ENCODE results near the gene NLK. TPM values are rescaled to one million over a fixed set of nuclear protein-coding genes. Genes with fewer than 3 reads are reported as not detected.
A peak's percentile ranks its signal among the peaks of the same experiment; 100 is the strongest.

NLK gene
- total and polyA plus RNA-seq, 8 donors = 9.8 to 16.7 (median 13.5) TPM

DNA sequence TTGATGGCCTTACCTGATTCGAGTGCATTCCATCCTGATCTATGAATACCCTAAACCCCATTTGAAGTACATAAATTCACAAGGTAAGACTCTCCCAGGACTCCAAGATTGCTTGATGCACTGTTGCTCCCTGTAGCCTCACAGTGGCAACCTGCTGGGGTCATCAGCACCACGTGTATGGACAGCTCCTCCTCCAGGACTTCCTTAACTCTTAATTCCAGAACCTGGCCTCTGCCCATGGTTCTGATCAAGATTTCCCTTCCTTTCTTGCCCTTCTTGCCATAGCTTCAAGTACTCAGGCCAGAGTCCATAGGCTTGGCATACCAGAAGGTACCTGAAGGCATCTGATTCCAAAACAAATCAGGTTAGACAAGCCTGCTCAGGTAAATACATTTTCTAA lies 34.0 kb upstream of the NLK start:
- TF ChIP-seq, protein P1, sequence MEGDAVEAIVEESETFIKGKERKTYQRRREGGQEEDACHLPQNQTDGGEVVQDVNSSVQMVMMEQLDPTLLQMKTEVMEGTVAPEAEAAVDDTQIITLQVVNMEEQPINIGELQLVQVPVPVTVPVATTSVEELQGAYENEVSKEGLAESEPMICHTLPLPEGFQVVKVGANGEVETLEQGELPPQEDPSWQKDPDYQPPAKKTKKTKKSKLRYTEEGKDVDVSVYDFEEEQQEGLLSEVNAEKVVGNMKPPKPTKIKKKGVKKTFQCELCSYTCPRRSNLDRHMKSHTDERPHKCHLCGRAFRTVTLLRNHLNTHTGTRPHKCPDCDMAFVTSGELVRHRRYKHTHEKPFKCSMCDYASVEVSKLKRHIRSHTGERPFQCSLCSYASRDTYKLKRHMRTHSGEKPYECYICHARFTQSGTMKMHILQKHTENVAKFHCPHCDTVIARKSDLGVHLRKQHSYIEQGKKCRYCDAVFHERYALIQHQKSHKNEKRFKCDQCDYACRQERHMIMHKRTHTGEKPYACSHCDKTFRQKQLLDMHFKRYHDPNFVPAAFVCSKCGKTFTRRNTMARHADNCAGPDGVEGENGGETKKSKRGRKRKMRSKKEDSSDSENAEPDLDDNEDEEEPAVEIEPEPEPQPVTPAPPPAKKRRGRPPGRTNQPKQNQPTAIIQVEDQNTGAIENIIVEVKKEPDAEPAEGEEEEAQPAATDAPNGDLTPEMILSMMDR (IDR thresholded peaks at IDR 0.05) = no peak
- DNase-seq (peak; percentile 50 to 66 (median 61)), FAIRE-seq (no peak), ATAC-seq (peak; percentile 83 to 99 (median 90))
- Histone ChIP-seq H3K27ac (no peak overlapping the region), H3K4me3 (no peak overlapping the region), H3K36me3 (no peaks in the 10 kb centered on the region), H3K9me3 (no peaks in the 10 kb centered on the region), H3K4me1 (no peaks in the 10 kb centered on the region), H3K27me3 (no peaks in the 10 kb centered on the region)
- 6 to 7% methylated on average over 2 of the region's 2 CpGs for WGBS, 2 donors
- intact Hi-C loops (cut with DNase I) = no loop called here

DNA sequence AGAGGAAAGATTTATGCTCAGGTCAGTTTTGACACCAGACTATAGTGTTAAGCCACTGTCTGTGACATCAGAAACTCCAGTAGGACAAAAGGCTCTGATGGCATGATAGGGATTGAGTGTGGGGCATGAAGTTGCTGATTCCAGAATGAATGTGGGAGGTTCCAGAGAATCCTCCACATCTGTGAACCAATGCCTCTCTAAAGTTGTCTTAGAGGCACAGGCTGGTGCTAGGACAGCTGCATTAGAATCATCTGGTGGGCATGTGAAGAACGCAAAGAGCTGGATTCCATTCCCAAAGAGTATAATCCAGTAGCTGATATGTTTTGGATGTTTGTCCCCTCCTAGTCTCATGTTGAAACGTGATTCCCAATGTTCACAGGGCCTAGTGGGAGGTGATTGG lies 32.1 kb upstream of the NLK start:
- no peaks in the 10 kb centered on the region for H3K4me1 ChIP-seq
- intact Hi-C loops (cut with DNase I) = loop anchor here in 1 of 3 donors (10.0 kb wide), 1 partner anchor 66 kb away; no protein-coding TSS in a partner anchor
- DNase-seq (no peak), ATAC-seq (no peak), FAIRE-seq (no peak)
- H3K27ac ChIP-seq = no peak overlapping the region
- H3K4me3 ChIP-seq = no peak overlapping the region
- 59 to 71% methylated on average over 2 of the region's 2 CpGs for WGBS, 2 donors
- no peaks in the 10 kb centered on the region for H3K27me3 ChIP-seq
- TF ChIP-seq, protein P1 (IDR thresholded peaks at IDR 0.05) = no peak
- H3K9me3 ChIP-seq = no peaks in the 10 kb centered on the region
- no peaks in the 10 kb centered on the region for H3K36me3 ChIP-seq

DNA sequence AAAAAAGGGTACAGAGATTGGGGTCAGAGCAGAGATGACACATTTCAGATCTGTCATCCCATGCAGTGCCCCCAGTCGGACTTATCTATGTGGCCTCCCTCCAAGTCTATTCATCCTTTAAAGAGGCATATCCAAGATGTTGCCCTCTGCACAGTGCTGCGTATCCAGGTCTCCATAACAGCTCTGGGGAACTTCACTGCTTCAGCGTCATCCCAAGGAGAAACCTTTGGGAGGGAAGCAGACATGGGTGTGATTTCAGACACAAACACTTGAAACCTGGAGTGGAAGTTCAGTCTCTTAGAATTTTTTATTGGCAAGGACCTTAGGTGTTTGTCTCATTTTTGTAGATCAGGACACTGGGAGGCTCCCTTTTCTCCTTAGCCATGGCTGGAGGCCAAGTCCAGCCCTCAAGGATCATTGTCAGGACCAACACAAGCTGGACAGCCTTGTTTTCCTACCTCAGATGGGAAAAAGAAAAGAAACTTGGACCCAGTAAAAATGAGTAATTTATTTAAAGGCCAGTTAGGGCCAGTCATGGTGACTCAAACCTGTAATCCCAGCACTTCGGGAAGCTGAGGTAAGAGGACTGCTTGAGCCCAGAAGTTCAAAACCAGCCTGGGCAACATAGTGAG lies 23.9 kb upstream of the NLK start:
- Histone ChIP-seq H3K4me3 (no peak overlapping the region), H3K27me3 (no peaks in the 10 kb centered on the region), H3K36me3 (no peaks in the 10 kb centered on the region), H3K27ac (no peak overlapping the region), H3K4me1 (no peaks in the 10 kb centered on the region), H3K9me3 (no peaks in the 10 kb centered on the region)
- TF ChIP-seq, protein P1 (IDR thresholded peaks at IDR 0.05) = no peak
- FAIRE-seq (no peak), DNase-seq (no peak), ATAC-seq (peak in 1 of 4 donors; percentile 20)
- WGBS, 2 donors = 74 to 78% methylated on average over 4 of the region's 4 CpGs
- intact Hi-C loops (cut with DNase I) = loop anchor here in 1 of 3 donors (10.0 kb wide), 1 partner anchor 74 kb away; no protein-coding TSS in a partner anchor

DNA sequence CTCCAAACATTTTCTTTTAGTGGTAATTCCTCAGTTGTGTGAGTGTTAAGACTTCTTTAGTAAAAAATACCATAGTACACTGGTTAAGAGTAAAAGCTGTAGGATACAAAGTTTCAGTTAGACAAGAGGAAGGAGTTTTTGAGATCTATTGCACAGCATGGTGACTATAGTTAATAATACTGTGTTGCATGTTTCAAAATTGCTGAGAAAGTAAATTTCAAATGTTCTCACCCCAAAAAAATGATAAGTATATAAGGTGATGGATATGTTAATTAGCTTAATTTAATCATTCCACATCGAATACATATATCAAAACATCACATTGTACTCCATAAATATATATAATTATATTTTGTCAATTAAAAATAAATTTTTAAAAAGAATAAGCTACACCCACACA lies 22.0 kb upstream of the NLK start:
- TF ChIP-seq, protein P1 (IDR thresholded peaks at IDR 0.05) = no peak
- 55 to 60% methylated on average over 1 of the region's 1 CpG for WGBS, 2 donors
- intact Hi-C loops (cut with DNase I) = loop anchor here in 2 of 3 donors (10.0 kb wide), 2 partner anchors 56 to 126 kb away; partner anchors contain the start of gene LYRM9 (in 1 of the 2)
- Histone ChIP-seq H3K27me3 (no peaks in the 10 kb centered on the region), H3K4me3 (no peak overlapping the region), H3K4me1 (no peaks in the 10 kb centered on the region), H3K36me3 (no peaks in the 10 kb centered on the region), H3K27ac (no peak overlapping the region), H3K9me3 (no peaks in the 10 kb centered on the region)
- FAIRE-seq (no peak), ATAC-seq (no peak), DNase-seq (no peak)

DNA sequence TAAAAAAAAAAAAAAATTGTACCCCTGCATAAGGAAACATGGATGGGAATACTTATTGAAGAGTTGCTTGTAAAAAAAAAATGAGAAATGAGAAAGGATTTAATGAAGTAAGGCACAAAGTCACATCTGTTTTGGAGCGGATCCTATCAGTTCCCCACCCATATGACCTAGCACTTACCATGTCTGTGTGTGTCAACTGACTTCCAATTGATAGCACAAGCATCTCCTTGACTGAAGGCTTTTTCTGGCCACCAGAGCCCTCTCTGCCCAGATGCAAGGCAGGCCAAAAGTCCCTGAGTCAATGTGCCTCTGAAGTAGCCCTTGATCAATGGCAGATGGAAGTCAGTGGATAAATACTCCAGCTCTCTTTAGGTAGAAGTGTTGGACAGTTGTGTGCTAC lies 13.4 kb upstream of the NLK start:
- Histone ChIP-seq H3K36me3 (no peaks in the 10 kb centered on the region), H3K27me3 (no peaks in the 10 kb centered on the region), H3K27ac (peak overlapping the region in 2 of 4 donors; percentile 68 to 69), H3K4me1 (peaks cover 6 to 30% (median 29%) of the 10 kb centered on the region in 3 donors), H3K4me3 (no peak overlapping the region), H3K9me3 (no peaks in the 10 kb centered on the region)
- FAIRE-seq = no peak
- TF ChIP-seq, protein P1 (IDR thresholded peaks at IDR 0.05) = no peak
- intact Hi-C loops (cut with DNase I) = loop anchor here in 2 of 3 donors (10.0 kb wide), 2 partner anchors 64 to 134 kb away; partner anchors contain the start of gene LYRM9 (in 1 of the 2)
- 84 to 94% methylated on average over 1 of the region's 1 CpG for WGBS, 2 donors
- ATAC-seq = peak in 2 of 4 donors; percentile 1 to 2
- no peak for DNase-seq
